ENCODE results near the gene CAMK2D.
"Not testable (repeated sequence)": the region's sequence is repeated elsewhere in the genome, so short reads cannot be mapped to it uniquely, and the experiment has no call there.

CAMK2D gene

GRCh38 chr4:113761620-113762185 is at the start of gene CAMK2D:
TSS of gene CAMK2D (minus strand) at chr4:113761738. CDS start at chr4:113761068, 670 bp downstream.
- DNase-seq = peak; percentile 77

- DNase-seq = no peak
Measured at GRCh38 chr4:113810906-113811305, 49.4 kb upstream of the CAMK2D start.

GRCh38 chr4:113809311-113809710 is 47.8 kb upstream of the CAMK2D start:
- no peak for DNase-seq

- no peak for DNase-seq
Measured at GRCh38 chr4:113806850-113807249, 45.3 kb upstream of the CAMK2D start.

GRCh38 chr4:113801882-113802281 is 40.3 kb upstream of the CAMK2D start:
- no peak for DNase-seq

GRCh38 chr4:113796381-113796780 is 34.8 kb upstream of the CAMK2D start:
- not testable (repeated sequence) for DNase-seq

DNA sequence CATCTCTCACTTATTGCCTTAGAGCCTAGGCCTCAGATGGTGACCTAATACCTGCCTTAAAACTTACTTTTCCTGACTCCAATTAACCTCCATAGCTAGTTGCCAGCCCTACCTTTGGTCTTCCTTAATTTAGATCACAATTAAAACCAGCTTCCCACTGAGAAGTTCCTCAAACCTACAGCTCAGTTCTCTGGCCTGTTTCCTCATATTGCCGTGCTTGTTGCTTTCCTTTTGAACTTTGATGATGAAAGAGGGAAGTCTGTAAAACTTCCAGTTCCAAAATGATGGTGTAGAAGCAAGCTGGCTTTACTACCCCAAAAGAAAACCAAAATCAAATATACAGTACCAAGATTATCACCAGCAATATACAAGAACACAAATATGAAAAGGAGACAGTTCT is 28.9 kb upstream of the CAMK2D start:
- no peak for DNase-seq

GRCh38 chr4:113788888-113789287 is 27.4 kb upstream of the CAMK2D start:
- no peak for DNase-seq

DNA sequence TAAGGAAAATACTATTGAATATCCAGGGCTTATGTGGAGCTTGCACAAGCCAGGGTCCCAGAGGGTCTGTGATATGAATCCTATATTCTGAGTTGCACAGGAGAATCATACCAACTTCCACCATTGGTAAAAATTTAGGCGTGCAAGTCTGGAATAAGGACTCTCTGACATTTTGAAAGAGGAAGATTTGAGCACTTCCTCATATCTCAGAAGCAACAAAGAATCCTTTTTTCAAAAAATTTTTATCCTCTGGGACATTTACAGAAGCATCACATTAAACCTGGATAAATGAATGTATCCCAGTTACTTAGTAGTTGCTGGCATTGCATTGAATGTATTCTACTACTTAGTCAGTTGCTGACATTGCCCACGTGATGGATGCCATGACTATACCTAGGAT is 24.2 kb upstream of the CAMK2D start:
- no peak for DNase-seq

GRCh38 chr4:113784497-113785250 is 23.1 kb upstream of the CAMK2D start:
- DNase-seq = no peak

DNA sequence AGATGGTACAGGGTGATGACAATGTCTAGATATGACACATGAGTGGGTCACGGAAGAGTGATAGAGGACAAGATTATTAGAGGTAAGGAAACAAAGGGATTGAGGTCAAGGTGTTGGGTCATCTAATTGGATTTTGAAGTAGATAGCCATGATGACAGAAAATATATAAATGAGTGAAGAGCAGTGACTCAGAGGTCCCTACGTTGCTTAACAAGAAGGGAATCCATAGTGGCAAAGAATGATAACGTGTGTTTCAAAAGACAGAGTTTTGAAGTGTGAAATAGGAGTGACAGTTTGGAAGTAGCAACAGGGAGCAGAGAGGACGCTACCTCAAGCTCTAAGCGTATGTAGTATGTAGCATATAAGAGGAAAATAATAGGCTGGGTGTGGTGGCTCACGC is 22.2 kb upstream of the CAMK2D start:
- DNase-seq = no peak

- no peak for DNase-seq
Measured at GRCh38 chr4:113783289-113783688, 21.8 kb upstream of the CAMK2D start.

DNA sequence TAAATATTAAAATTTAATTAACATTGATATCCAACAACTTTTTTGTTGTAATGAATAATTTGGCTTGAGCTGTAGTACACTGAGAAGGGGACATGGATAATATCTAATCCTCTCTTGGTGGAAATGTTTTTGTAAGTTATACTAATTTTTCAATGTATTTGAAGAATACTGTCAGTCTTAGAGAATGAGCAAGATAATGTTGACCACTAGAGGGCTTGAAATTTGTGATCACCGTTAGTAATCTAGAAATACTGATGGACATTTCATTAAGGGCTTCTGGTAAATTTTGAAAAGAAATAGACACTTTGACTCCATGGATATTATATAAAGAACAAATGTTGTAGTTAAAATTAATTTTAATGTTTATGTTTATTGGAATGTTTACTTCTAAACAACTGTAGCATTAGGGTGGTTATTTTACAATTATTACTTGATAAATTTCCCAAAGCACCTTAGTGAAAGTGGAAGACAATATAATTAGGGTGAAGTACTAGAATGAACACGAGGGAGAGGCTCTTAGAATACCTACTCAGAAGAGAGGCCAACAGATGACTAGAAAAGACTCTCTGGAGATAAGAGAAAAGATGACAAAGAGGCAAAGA is 20.0 kb upstream of the CAMK2D start:
- peak; percentile 10 for DNase-seq

DNA sequence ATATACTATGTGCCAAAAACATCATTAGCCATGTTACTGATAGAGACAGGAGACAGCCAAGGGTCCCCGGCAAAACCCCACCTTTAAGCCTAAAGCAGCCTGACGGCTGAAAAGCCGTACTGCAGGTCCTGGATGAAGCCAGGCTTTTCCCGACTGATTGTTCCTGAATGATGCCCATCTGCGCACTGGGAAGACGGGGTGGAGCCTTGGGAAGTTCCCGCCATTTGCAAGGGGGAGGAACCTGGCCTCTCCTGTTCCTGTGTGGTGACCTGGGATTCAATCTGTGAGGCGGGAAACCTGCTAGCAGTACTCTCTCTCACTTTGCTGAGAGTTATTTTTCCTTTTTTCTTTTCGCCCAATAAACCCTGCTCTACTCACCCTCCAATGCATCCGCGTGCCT is 15.1 kb upstream of the CAMK2D start:
- DNase-seq = no peak

DNA sequence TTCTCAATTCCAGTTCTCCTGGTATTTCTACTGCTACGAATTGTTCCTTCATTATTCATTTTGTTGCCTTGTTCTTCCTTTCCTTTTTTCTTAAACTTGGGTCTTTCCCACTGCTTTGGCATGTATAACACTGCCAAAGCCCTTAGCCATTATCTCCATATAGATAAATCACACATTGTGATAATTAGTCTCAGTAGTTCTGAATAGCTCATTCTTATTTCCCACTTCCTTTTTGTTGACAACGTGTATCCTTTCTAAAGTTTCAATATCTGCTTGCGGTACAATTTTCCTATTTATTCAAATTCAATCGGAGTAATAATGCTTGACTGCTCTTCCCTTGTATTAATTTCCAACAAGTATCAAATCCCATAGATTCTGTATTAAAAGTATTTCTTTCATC is 14.5 kb upstream of the CAMK2D start:
- no peak for DNase-seq

- no peak for DNase-seq
Measured at GRCh38 chr4:113773756-113774155, 12.2 kb upstream of the CAMK2D start.

GRCh38 chr4:113773014-113773413 is 11.5 kb upstream of the CAMK2D start:
- no peak for DNase-seq

DNA sequence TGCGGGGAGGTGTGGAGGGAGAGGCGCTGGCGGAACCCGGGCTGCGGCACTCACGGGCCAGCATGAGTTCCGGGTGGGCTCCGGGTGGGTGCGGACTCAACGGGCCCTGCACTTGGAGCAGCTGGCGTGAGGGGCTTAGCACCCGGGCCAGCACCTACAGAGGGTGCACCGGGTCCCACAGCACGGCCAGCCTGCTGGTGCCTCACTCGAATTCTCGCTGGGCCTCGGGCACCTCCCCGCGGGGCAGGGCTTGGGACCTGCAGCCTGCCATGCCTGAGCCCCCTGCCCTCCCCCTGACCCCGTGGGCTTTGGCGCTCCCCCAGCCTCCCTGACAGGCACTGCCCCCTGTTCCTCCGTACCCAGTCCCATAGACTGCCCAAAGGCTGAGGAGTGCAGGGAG is 10.8 kb upstream of the CAMK2D start:
- DNase-seq = no peak

DNA sequence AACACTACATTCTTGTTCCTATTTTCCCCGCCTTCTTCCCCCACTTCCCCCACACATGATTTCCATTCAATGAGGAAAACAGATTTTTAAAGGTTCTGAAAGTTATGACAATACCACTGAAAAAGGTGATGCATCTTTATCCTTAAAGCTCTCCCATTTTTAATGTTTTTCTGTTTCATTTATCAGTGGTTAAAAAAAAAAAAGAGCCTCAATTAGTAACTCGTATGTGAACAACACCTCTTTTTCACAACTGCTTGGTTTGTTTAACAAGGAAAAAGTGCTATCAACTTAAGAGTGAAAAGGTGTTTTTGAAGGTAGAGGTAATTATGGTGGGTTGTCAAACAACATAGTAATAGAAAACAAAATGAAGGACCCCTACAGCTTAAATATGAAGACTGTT is 8.2 kb upstream of the CAMK2D start:
- DNase-seq = no peak

- DNase-seq = no peak
Measured at GRCh38 chr4:113768952-113769351, 7.4 kb upstream of the CAMK2D start.

- DNase-seq = no peak
Measured at GRCh38 chr4:113766882-113767281, 5.3 kb upstream of the CAMK2D start.

- DNase-seq = no peak
Measured at GRCh38 chr4:113764720-113765264, 3.3 kb upstream of the CAMK2D start.

DNA sequence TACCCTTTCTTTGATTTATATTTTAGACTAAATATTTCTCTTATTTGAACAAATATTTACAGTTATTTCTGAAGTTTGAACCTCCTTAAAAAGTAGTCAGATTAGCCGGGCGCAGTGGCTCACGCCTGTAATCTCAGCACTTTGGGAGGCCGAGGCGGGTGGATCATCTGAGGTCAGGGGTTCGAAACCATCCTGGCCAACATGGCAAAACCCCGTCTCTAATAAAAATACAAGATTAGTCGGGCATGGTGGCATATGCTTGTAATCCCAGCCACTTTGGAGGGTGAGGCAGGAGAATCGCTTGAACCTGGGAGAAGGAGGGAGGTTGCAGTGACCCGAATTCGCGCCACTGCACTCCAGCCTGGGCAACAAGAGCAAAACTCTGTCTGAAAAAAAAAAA is 2.4 kb upstream of the CAMK2D start:
- not testable (repeated sequence) for DNase-seq

GRCh38 chr4:113763029-113763285 is 1.4 kb upstream of the CAMK2D start:
- DNase-seq = no peak

All from NCI-H526 treated with DMSO at 0.1 percent for 48 hours (cell line).